MG63 (cell line): ENCODE measurements around the gene FTO. TPM values are rescaled to one million over a fixed set of nuclear protein-coding genes. Genes with fewer than 3 reads are reported as not detected.

Experiments used
- DNase-seq: peaks from one replicate; pipeline ENCODE4 v3.0.0-alpha.2; 2020
- H3K27me3 ChIP-seq: fragments of 250-450 bp; sonication (Bioruptor Pico); 2 replicates; pipeline ENCODE4 v1.5.1; 2020; ENCODE audit warnings: mild to moderate bottlenecking, moderate library complexity
- H3K36me3 ChIP-seq: fragments of 250-450 bp; sonication (Bioruptor Pico); 2 replicates; pipeline ENCODE4 v1.5.1; 2020; ENCODE audit warnings: mild to moderate bottlenecking, moderate library complexity
- H3K4me3 ChIP-seq: fragments of 250-450 bp; sonication (Bioruptor Pico); 2 replicates; pipeline ENCODE4 v1.5.1; 2020; ENCODE audit warnings: mild to moderate bottlenecking, moderate library complexity
- H3K9me3 ChIP-seq: fragments of 250-450 bp; sonication (Bioruptor Pico); 2 replicates; pipeline ENCODE4 v1.5.1; 2020; ENCODE audit warnings: mild to moderate bottlenecking, moderate library complexity
- total RNA-seq: library from RNA; depleted of rRNA; stranded (reverse); fragments of >200 nt; shearing (Covaris generic); gene quantifications from 2 replicates; pipeline ENCODE4 v1.2.3, GENCODE V29; 2014; ENCODE audit warnings: low replicate concordance

The FTO gene
- total RNA-seq, 1 experiment from 2014 or later: 88.6 TPM

GRCh38 chr16:53926209-53926608 is 222.3 kb downstream of the FTO start:
- no peaks in the 10 kb centered on the region for H3K27me3 ChIP-seq
- no peaks in the 10 kb centered on the region for H3K9me3 ChIP-seq
- H3K4me3 ChIP-seq: no peak overlapping the region
- H3K36me3 ChIP-seq: peaks cover 3% of the 10 kb centered on the region; the same call in 1 of the 2 replicates
- DNase-seq: no peak

GRCh38 chr16:53932975-53933374 is 229.0 kb downstream of the FTO start:
- no peak overlapping the region for H3K4me3 ChIP-seq
- no peak for DNase-seq
- peaks cover 23% of the 10 kb centered on the region for H3K36me3 ChIP-seq
- no peaks in the 10 kb centered on the region for H3K27me3 ChIP-seq
- no peaks in the 10 kb centered on the region for H3K9me3 ChIP-seq

- Histone ChIP-seq H3K27me3 (no peaks in the 10 kb centered on the region), H3K4me3 (no peak overlapping the region), H3K9me3 (no peaks in the 10 kb centered on the region), H3K36me3 (peaks cover 26% of the 10 kb centered on the region)
- no peak for DNase-seq
These were observed 229.5 kb downstream of the FTO start for GRCh38 chr16:53933407-53933806.

- H3K27me3 ChIP-seq: no peaks in the 10 kb centered on the region
- DNase-seq: no peak
- H3K36me3 ChIP-seq: peaks cover 32% of the 10 kb centered on the region
- no peak overlapping the region for H3K4me3 ChIP-seq
- no peaks in the 10 kb centered on the region for H3K9me3 ChIP-seq
These were observed 232.1 kb downstream of the FTO start for GRCh38 chr16:53936052-53936451.

- H3K9me3 ChIP-seq: no peaks in the 10 kb centered on the region
- H3K36me3 ChIP-seq: peaks cover 32% of the 10 kb centered on the region
- H3K27me3 ChIP-seq: no peaks in the 10 kb centered on the region
- DNase-seq: no peak
- no peak overlapping the region for H3K4me3 ChIP-seq
These were observed 232.6 kb downstream of the FTO start for GRCh38 chr16:53936529-53936928.

GRCh38 chr16:53937161-53937880 is 233.4 kb downstream of the FTO start:
- H3K4me3 ChIP-seq: no peak overlapping the region
- DNase-seq: no peak
- no peaks in the 10 kb centered on the region for H3K27me3 ChIP-seq
- H3K36me3 ChIP-seq: peaks cover 32% of the 10 kb centered on the region
- H3K9me3 ChIP-seq: no peaks in the 10 kb centered on the region

- DNase-seq: no peak
- Histone ChIP-seq H3K4me3 (no peak overlapping the region), H3K9me3 (no peaks in the 10 kb centered on the region), H3K36me3 (peaks cover 6% of the 10 kb centered on the region), H3K27me3 (no peaks in the 10 kb centered on the region)
These were observed 240.1 kb downstream of the FTO start for GRCh38 chr16:53944025-53944424.

GRCh38 chr16:53945996-53946395 is 242.0 kb downstream of the FTO start:
- H3K9me3 ChIP-seq: no peaks in the 10 kb centered on the region
- no peak overlapping the region for H3K4me3 ChIP-seq
- no peaks in the 10 kb centered on the region; the same call in none of the 2 replicates for H3K36me3 ChIP-seq
- H3K27me3 ChIP-seq: no peaks in the 10 kb centered on the region
- no peak for DNase-seq

- Histone ChIP-seq H3K27me3 (no peaks in the 10 kb centered on the region), H3K36me3 (no peaks in the 10 kb centered on the region; the same call in none of the 2 replicates), H3K9me3 (no peaks in the 10 kb centered on the region), H3K4me3 (no peak overlapping the region)
- no peak for DNase-seq
These were observed 242.9 kb downstream of the FTO start for GRCh38 chr16:53946746-53947386.

GRCh38 chr16:53947642-53948041 is 243.7 kb downstream of the FTO start:
- DNase-seq: no peak
- Histone ChIP-seq H3K36me3 (no peaks in the 10 kb centered on the region; the same call in 1 of the 2 replicates), H3K9me3 (no peaks in the 10 kb centered on the region), H3K4me3 (no peak overlapping the region), H3K27me3 (no peaks in the 10 kb centered on the region)

GRCh38 chr16:53948326-53948725 is 244.4 kb downstream of the FTO start:
- Histone ChIP-seq H3K36me3 (no peaks in the 10 kb centered on the region; the same call in 1 of the 2 replicates), H3K27me3 (no peaks in the 10 kb centered on the region), H3K4me3 (no peak overlapping the region), H3K9me3 (no peaks in the 10 kb centered on the region)
- DNase-seq: no peak

- DNase-seq: no peak
- no peaks in the 10 kb centered on the region for H3K27me3 ChIP-seq
- H3K4me3 ChIP-seq: no peak overlapping the region
- no peaks in the 10 kb centered on the region for H3K9me3 ChIP-seq
- no peaks in the 10 kb centered on the region; the same call in 1 of the 2 replicates for H3K36me3 ChIP-seq
These were observed 244.9 kb downstream of the FTO start for GRCh38 chr16:53948734-53949430.

GRCh38 chr16:53949715-53950410 is 245.9 kb downstream of the FTO start:
- no peak for DNase-seq
- H3K4me3 ChIP-seq: peak overlapping the region; percentile 21
- no peaks in the 10 kb centered on the region for H3K27me3 ChIP-seq

GRCh38 chr16:53950677-53951076 is 246.7 kb downstream of the FTO start:
- no peak for DNase-seq
- no peaks in the 10 kb centered on the region for H3K36me3 ChIP-seq
- H3K9me3 ChIP-seq: no peaks in the 10 kb centered on the region
- H3K4me3 ChIP-seq: no peak overlapping the region
- no peaks in the 10 kb centered on the region for H3K27me3 ChIP-seq

More at GRCh38 chr16:53949715-53950410, 245.9 kb downstream of the FTO start:
- no peaks in the 10 kb centered on the region; the same call in 1 of the 2 replicates for H3K36me3 ChIP-seq
- H3K9me3 ChIP-seq: no peaks in the 10 kb centered on the region

- H3K4me3 ChIP-seq: 0 out of 2 replicates have a peak overlapping the region, but pooled peaks have one; percentile 0
- no peaks in the 10 kb centered on the region for H3K36me3 ChIP-seq
- no peaks in the 10 kb centered on the region for H3K9me3 ChIP-seq
- no peak for DNase-seq
- no peaks in the 10 kb centered on the region for H3K27me3 ChIP-seq
These were observed 248.6 kb downstream of the FTO start for GRCh38 chr16:53952215-53953208.

GRCh38 chr16:53953336-53953735 is 249.4 kb downstream of the FTO start:
- no peaks in the 10 kb centered on the region for H3K27me3 ChIP-seq
- H3K9me3 ChIP-seq: no peaks in the 10 kb centered on the region
- H3K36me3 ChIP-seq: no peaks in the 10 kb centered on the region
- H3K4me3 ChIP-seq: no peak overlapping the region
- no peak for DNase-seq
